CD4-positive, alpha-beta T cell treated with Interferon gamma for 1 hour (primary cell): ENCODE data around the gene RNF114.
"Not testable (repeated sequence)": the region's sequence is repeated elsewhere in the genome, so short reads cannot be mapped to it uniquely, and the experiment has no call there.

Experiments
- DNase-seq: peaks from one replicate; pipeline ENCODE4 v3.0.0-alpha.2; 2020

The RNF114 gene

DNA sequence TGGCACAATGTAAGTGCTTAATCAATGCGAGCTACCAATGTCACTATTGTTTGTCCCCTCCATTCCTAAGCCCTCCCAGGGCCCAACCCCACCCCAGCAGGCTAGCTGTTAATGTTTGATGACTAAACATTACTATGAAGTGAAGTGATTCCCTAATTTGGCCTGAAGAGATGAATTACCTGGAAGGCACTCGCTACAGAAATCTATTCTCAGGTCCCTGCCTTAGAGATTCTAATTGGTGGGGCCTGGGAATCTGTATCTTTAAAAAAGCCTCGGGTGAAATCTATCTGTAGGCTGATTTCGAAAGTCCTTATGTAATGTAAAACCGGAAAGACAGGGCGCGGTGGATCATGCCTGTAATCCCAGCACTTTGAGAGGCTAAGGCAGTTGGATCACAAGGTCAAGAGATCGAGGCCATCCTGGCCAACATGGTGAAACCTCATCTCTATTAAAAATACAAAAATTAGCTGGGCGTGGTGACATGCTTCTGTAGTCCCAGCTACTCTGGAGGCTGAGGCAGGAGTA is 29.6 kb downstream of the RNF114 start:
- no peak for DNase-seq

DNA sequence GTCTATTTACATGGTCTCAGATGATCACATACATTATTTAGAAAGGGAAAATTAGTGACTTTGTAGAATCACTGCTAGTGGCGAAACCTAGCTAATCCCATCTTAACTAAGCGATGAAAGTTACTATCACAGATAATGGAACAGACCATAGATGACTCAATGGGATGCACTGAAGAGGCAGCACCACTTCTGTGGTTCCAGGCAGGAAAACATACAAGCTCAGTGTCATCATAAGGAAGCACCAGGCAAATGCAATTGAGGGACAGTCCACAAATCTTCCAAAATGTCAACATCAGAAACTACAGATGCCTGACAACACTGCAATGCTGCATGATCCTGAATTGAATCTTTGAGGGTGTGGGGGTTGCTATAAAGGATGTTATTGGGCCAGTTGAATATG is 30.7 kb downstream of the RNF114 start:
- DNase-seq, result no peak

DNA sequence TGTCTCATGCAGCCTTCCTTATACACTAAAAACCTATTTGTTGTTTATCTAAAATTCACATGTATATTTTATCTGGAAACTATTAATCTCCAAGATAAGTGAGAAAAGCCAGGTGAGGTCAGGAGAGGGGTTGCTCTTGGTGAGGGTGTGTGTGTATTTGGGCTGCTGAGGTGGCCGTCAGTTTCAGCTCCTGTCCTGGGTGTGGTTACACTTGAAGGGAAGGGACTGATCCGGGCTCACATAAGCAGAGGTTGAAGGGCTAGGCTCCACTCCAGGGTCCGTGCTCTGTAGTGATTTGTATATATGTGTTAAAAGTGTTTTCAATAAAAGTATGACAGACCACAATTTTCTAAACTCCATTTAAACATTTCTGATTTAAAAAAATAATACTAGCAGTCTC is 33.0 kb downstream of the RNF114 start:
- no peak for DNase-seq

DNA sequence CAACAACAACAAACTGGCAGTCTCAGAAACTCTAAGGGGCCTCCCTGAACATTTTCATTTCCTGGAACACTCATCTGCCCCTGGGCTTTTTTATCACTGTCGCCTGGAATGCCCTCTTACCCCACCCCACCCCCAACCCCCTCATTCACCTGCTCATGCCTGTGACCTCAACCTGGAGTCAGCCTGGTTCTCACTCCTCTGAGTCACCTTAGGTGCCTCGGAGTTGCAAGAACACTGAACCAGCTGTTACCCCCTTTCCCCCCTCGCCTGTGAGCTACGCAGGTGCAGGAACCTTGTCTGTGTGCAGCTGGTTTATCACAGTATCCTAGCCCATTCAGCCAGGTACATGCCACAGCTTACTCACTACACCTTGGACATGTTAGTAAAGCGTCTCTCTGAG is 33.7 kb downstream of the RNF114 start:
- no peak for DNase-seq

DNA sequence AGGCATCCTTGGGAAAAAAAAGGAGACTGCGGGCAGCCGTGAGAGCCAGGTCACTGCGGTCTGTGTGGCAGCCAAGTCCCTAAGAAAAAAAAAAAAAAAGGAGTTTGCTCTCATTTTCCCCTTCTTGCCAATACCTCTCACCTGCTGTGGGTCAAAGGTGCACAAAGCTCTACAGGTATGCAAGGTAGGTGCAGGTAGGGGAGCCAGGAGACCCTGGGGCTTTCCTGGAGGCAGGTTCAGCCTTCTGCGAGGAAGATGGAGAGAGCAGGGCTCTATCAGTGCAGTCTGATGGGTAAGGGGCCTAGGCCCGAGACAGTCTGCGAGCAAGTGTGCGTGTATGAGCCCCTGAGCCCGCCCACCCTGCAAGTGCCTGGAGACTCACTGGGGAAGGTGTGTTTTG is 34.3 kb downstream of the RNF114 start:
- no peak for DNase-seq

DNA sequence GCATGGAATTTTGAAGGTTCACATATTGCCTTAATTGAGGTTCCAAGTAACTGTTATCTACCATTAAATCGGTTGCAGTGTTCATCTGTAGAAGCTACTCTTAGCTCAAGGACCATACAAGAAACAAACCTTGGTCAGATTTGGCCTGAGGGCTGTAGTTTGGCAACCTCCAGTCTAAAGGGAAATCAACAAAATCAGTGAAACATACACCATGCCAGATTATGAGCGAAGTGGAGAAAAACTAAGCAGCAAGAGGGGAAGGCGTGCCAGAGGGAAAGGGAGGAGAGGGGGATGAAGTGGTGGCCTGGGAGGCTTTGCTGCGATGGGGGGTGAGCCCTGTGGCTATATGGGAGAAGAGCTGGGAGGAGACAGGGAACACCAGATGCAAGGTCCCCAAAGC is 37.8 kb downstream of the RNF114 start:
- no peak for DNase-seq

GRCh38 chr20:49976542-49976941 is 40.3 kb downstream of the RNF114 start:
- no peak for DNase-seq

DNA sequence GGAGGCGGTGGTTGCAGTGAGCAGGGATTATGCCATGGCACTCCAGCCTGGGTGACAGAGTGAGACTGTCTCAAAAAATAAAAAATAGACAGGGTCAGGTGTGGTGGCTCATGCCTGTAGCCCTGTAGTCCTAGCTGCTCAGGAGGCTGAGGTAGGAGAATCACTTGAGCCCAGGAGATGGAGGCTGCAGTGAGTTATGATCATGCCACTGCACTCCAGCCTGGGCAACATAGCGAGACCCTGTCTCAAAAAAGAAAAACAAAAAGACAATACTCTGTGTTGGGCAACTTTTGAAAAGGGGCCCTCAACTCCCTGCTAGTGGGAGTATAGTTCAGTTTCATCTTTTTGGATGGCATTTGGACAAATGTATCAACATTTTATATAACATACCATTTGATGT is 41.5 kb downstream of the RNF114 start:
- not testable (repeated sequence) for DNase-seq

- DNase-seq, result no peak
Measured at GRCh38 chr20:49978685-49979029, 42.5 kb downstream of the RNF114 start.

DNA sequence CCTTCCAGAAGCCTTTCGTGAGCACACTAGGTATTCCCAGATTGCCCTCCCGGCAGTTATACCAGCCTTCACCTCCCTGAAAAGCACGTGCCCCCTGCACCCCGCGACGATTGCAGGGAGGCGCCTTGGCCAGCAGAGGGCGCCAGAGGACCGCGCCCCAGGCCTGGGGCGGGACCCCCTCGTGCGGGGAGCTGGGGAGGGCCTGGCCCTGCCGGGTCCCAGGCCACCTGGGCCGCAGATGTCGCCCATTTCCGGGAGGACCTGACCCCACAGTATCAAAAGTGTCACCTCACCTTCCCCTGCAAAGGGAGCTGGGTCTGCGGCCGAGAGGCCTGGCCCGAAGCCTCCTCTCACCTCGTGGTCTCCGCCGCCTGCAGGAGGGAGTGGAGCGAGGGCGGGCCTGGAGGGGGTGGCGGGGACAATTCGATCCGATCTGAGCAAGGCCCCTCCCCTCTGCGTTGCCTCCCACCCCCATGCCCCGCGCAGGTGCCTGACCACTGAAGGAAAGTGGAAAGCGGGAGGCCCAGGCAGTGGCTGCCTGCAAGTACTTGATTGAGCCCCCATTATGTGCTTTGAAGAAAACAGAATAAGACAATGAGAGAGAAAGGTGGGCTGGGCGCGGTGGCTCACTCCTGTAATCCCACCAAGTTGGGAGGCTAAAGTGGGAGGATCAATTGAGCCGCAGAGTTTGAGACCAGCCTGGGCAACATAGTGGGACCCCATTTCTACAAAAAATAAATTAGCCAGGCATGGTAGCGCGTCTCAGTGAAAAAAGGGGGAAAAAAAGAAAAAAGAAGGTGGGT is 43.0 kb downstream of the RNF114 start:
- peak; percentile 56 for DNase-seq

DNA sequence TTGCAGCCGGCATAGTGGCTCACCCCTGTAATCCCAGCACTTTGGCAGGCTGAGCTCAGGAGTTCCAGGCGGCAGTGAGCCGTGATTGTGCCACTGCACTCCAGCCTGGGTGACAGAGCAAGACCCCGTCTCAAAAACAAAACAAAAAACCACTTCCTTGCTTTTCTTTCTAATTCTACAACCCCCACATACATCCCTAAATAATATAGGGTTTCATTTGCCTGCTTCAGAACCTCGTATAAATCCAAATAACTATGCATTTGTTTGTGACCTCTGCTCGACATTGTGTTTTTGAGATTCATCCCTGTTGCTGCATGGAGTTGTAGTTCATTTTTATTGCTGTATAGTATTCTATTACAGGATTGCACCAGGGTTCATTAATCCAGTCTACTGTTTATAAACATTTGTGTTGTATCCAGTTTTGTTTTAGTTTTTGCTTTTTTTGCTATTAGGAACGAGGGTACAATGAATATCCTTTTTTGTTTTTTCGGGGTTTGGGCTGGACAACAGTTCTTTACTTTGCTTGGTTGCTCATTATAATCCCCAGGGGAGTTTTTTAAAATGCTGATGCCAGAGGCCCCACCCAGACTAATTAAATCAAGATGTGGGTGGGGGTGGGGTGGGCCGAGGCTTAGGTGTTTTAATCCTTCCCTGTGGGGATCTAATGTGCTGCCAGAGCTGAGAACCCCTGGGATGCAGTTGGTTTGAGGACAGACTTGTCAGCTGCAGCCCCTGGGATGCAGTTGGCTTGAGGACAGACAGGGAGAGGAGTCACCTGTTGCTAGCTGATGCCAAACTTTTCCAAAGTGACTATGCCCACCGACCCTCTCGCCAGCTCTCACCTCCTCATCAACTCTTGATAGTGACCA is 44.2 kb downstream of the RNF114 start:
- no peak for DNase-seq

GRCh38 chr20:49981218-49982071 is 45.2 kb downstream of the RNF114 start:
- DNase-seq, result no peak

GRCh38 chr20:49982072-49982345 is 45.8 kb downstream of the RNF114 start:
- no peak for DNase-seq

DNA sequence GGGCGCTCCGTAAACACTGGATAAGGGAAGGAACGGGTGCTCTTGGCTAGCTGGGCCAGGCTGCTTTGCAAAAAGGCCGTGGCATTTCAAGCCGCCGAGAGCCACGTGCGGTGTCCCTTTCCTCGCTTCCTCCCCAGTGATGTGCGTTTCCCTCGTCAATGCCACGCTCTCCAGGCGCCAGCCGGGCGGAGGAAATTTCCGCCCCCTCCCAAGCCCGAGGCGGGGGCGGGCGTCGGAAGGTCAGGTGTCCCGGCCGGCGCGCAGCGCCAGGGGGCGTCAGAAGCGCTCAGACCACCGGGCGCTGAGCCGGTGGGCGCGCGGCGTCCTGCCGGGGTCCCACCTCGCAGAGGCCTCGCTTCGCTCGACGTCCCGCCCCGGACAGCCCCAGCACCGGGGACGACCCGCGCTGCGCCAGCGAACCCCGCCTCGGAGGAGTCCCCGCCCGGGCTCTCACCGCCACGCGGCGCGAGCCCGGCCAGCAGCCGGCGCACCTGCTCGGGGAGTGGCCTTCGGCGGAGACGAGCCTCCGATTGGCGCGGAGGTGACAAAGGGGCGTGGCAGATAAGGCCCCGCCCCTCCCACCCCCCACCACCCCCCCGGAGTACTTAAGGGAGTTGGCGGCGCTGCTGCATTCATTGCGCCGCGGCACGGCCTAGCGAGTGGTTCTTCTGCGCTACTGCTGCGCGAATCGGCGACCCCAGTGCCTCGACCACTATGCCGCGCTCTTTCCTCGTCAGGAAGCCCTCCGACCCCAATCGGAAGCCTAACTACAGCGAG is 46.3 kb downstream of the RNF114 start, which contains the start of gene SNAI1:
Gene SNAI1 (plus strand): TSS at position 635 of the 777 bp plus-strand sequence. CDS start 80 bp downstream, at position 715.
- peak; percentile 89 for DNase-seq

GRCh38 chr20:49983123-49983847 is 47.1 kb downstream of the RNF114 start:
- no peak for DNase-seq

GRCh38 chr20:49983848-49984408 is 47.7 kb downstream of the RNF114 start:
- DNase-seq, result no peak

GRCh38 chr20:49984426-49985153 is 48.4 kb downstream of the RNF114 start:
- no peak for DNase-seq

DNA sequence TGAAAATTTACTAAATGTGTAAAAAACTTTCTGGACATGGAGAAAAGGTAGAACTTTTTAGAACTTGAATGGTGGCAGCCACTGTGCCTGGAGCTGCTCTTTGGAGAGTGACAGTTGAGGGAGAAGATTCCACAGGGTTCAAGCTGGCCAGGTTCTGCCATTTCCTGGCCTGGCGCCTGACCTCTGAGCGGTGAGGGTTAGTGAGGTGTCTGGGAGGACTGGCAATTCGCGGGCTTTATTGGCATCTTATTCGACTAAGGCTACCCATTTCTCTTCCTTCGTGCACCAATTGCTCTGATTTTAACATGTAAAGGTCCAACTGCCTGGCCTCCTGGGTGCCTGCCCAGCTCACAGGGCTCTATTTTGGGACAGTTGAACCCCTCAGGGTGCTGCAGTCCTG is 49.0 kb downstream of the RNF114 start:
- DNase-seq, result no peak

DNA sequence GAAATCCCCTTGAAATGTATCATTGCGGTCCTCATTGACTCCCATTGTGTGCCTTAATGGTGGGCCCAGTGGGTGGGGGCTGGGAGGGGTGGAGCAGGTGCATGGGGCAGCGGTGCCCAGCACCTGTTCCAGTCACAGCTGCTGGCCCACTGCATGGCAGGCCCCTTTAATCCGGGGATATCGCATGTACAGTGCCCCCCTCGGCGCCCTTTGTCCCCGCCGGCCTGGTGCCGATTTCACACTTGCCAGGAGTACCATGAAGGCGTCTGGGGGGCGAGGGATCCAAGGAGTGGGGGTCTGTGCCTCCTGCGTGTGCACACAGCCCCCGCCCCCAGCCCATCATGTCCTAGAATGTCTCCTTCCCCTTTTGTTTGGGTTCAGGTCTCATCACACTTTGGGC is 49.4 kb downstream of the RNF114 start:
- no peak for DNase-seq

- DNase-seq, result no peak
Measured at GRCh38 chr20:49986049-49986448, 49.9 kb downstream of the RNF114 start.
